Measurements from ENCODE around the gene WNT1. TPM values are rescaled to one million over a fixed set of nuclear protein-coding genes. Genes with fewer than 3 reads are reported as not detected.
A peak's percentile ranks its signal among the peaks of the same experiment; 100 is the strongest.

WNT1 gene
- total RNA-seq, 1 donor from 2014 or later, result not detected

DNA sequence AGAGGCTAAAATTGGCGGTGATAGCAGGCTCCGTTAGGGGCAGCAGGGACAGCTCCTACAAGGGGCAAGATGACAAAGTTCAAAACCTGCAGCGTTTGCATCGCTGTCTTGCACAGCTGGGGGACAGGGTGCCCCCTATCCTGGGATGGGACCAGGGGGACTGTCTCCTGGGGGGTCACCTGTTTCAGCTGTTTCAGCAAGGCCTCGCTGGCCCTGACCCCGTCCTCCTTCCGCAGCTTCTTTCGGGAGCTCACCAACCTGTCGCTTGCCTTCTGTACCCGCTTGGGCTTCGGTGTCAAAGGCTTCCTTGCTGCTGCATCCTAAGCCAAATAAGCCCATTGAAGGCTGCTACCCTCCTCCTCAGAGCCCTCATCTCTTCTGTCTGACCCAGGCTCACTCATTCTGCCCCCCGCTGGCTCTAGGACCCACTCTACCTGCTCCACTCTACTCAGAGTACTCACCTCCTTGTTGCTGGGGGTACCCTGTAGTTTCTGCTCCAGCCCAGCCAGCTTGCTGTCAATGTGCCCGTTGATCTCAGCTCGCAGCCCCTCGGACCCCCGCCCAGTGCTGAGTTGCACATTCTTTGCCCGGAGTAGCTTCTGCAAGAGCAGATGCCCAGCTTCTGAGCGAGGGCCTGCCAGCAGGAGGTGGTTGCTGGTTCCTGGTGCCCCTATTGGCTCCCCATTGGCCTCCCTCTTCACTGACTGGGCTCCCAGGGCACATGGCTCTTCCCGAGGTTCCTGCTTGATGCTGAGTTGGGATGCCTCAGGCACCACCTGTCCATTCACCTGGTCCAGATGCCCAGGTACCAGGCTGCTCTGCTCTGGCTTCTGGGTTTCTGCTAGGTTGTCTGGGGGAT is 52.8 kb downstream of the WNT1 start:
- Mint-ChIP-seq H3K4me1 (ENCODE audit: unreplicated experiment) (no peaks in the 10 kb centered on the region), H3K36me3 (ENCODE audit: unreplicated experiment) (peaks cover 28% of the 10 kb centered on the region), H3K4me3 (ENCODE audit: unreplicated experiment) (no peak overlapping the region), H3K27me3 (ENCODE audit: unreplicated experiment) (no peaks in the 10 kb centered on the region), H3K9me3 (ENCODE audit: unreplicated experiment) (no peaks in the 10 kb centered on the region), H3K27ac (ENCODE audit: unreplicated experiment) (no peak overlapping the region)
- DNase-seq (ENCODE audit: extremely low spot score, unreplicated experiment), result peak; percentile 80
- TF ChIP-seq, protein P1, sequence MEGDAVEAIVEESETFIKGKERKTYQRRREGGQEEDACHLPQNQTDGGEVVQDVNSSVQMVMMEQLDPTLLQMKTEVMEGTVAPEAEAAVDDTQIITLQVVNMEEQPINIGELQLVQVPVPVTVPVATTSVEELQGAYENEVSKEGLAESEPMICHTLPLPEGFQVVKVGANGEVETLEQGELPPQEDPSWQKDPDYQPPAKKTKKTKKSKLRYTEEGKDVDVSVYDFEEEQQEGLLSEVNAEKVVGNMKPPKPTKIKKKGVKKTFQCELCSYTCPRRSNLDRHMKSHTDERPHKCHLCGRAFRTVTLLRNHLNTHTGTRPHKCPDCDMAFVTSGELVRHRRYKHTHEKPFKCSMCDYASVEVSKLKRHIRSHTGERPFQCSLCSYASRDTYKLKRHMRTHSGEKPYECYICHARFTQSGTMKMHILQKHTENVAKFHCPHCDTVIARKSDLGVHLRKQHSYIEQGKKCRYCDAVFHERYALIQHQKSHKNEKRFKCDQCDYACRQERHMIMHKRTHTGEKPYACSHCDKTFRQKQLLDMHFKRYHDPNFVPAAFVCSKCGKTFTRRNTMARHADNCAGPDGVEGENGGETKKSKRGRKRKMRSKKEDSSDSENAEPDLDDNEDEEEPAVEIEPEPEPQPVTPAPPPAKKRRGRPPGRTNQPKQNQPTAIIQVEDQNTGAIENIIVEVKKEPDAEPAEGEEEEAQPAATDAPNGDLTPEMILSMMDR (IDR thresholded peaks at IDR 0.05), result no peak

DNA sequence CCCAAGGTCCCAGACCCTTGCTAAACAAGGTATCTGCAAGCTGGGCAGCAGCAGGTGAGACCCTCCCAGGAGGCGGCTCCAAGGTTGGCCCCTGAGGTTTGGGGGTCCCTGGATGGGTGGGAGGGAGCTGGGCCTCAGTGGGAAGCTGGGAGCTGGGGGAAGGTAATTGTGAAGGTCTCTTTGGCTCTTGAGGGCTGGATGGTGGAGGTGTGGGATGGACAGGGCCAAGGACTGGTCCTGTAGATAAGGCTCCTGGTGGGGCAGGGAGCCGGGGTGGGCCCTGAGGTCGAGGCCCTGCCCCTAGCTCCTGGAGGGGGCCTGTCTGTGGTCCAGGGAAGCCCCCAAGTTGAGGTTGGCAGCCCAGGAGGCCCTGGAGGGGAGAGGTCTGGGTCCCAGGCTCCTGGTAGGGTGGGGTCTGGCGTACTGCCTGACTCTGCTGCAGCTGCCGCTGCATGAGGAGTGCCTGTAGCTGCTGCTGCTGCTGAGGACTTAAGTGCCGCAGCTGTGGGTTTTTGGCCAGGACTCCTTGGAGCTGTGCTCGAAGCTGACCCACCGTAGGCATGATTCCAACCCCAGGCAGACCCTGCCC is 53.5 kb downstream of the WNT1 start:
- no peaks in the 10 kb centered on the region for H3K27me3 Mint-ChIP-seq (ENCODE audit: unreplicated experiment)
- H3K36me3 Mint-ChIP-seq (ENCODE audit: unreplicated experiment), result peaks cover 31% of the 10 kb centered on the region
- no peak overlapping the region for H3K27ac Mint-ChIP-seq (ENCODE audit: unreplicated experiment)
- H3K9me3 Mint-ChIP-seq (ENCODE audit: unreplicated experiment), result no peaks in the 10 kb centered on the region
- TF ChIP-seq, protein P1 (IDR thresholded peaks at IDR 0.05), result no peak
- DNase-seq (ENCODE audit: extremely low spot score, unreplicated experiment), result no peak
- no peak overlapping the region for H3K4me3 Mint-ChIP-seq (ENCODE audit: unreplicated experiment)
- no peaks in the 10 kb centered on the region for H3K4me1 Mint-ChIP-seq (ENCODE audit: unreplicated experiment)

Other genes starting within 250 kb of the WNT1 start
- gene ADCY6, start 189.2 kb upstream of the WNT1 start, total RNA-seq, result 71.7 and 71.9 TPM in 2 replicates
- gene CACNB3, start 159.8 kb upstream of the WNT1 start, total RNA-seq, result 66.5 and 83.3 TPM in 2 replicates
- gene DDX23, start 126.2 kb upstream of the WNT1 start, total RNA-seq, result 67.3 and 72.2 TPM in 2 replicates
- 0.89 and 1.0 TPM in 2 replicates for gene RND1, start 112.5 kb upstream of the WNT1 start, total RNA-seq
- 16.2 and 16.4 TPM in 2 replicates for gene FKBP11, start 52.8 kb upstream of the WNT1 start, total RNA-seq
- 138 and 144 TPM in 2 replicates for gene ARF3, start 20.8 kb upstream of the WNT1 start, total RNA-seq
- gene WNT10B, start 6.6 kb upstream of the WNT1 start, total RNA-seq, result not detected in 2 replicates
- 0.08 and 0.26 TPM in 2 replicates for gene DDN, start 21.1 kb downstream of the WNT1 start, total RNA-seq
- 75.6 and 80.6 TPM in 2 replicates for gene PRKAG1, start 40.5 kb downstream of the WNT1 start, total RNA-seq
- 91.2 and 97.5 TPM in 2 replicates for gene KMT2D, start 82.5 kb downstream of the WNT1 start, total RNA-seq
- 0.86 and 1.2 TPM in 2 replicates for gene RHEBL1, start 91.7 kb downstream of the WNT1 start, total RNA-seq
- 0.13 TPM in 1 of 2 replicates, not detected in the other for gene DHH, start 116.5 kb downstream of the WNT1 start, total RNA-seq
- gene LMBR1L, start 132.5 kb downstream of the WNT1 start, total RNA-seq, result 85.2 and 86.1 TPM in 2 replicates
- gene TUBA1B, start 153.1 kb downstream of the WNT1 start, total RNA-seq, result 497 and 503 TPM in 2 replicates
- 466 and 471 TPM in 2 replicates for gene TUBA1A, start 210.8 kb downstream of the WNT1 start, total RNA-seq

Data from osteocyte (in vitro differentiated cells).